Left lobe of liver (tissue), 2 donors: Measurements from ENCODE around the gene RPUSD2. TPM values are rescaled to one million over a fixed set of nuclear protein-coding genes. Genes with fewer than 3 reads are reported as not detected.

Experiments used
- ATAC-seq: fragments of 200-7000 bp; cut with Tn5 transposase; one replicate; pipeline ENCODE4 v1.9.1; 2020; ENCODE audit warnings: mild to moderate bottlenecking, moderate library complexity
- DNase-seq: peaks from one replicate; pipeline ENCODE4 v3.0.0-alpha.2; 2020; ENCODE audit warnings: low spot score
- total RNA-seq: library from RNA; stranded (reverse); gene quantifications from one replicate; pipeline ENCODE4 v1.2.1, GENCODE V29; 2021
- donor health status: DM: no; HTN: no; CAD: no; lungs with moderate emphysema.
- donor health status: DM: no; HTN: yes; CAD: no.

The RPUSD2 gene
- total RNA-seq, 1 donor from 2014 or later = 7.4 TPM

DNA sequence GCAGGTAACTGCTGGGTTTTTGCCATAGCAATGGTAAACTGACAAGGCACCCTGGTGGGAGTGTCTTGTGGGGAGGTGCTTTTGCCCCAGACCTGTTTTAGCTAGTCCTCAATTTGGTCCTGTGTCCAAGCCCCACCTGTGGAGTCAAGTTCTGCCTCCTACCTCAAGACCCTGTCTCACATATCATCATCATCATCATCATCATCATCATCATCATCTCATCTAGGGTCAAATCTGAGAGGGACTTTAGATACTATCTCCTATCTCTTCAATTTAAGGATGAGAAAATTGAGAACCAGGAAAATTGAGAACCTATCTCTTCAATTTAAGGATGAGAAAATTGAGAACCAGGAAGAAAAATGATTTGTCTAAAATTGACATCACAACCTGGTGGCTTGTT, 34.8 kb downstream of the RPUSD2 start:
- DNase-seq (no peak), ATAC-seq (no peak)

DNA sequence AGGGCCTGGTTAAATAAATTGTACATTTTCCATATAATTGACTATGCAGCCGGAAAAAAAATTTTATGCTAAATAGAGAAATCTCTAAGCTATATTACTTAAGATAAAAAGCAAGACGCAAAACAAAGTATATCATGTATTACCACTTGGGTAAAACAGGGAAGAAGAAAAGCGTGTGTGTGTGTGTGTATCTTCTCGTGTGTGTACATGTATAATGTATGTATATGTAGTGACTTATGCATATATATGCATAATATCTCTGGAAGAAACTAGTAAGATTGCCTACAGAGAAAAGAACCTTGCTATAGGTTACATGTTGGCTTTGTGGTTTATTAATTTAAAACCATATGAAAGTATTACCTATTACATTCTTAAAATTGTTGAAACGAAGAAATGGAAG, 44.0 kb downstream of the RPUSD2 start:
- DNase-seq (no peak), ATAC-seq (no peak)

DNA sequence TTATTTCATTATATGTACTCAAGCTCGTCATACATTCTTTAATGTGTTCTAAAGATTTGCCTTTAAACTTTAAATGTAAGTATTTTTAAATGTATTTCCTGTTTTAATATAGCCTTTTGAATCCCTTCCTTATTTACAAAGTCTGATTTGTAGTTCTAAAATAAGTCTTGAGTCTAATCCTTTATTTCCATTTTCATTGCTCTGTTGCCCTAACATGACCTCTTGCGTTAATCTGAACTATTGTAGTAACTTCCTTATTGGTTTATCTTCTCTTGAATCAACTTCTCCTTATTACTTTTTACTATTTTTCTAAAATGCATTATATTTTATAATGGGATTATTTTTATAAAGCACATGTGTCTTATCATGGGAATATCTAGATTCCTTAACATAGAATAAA, 48.9 kb downstream of the RPUSD2 start:
- DNase-seq = no peak

DNA sequence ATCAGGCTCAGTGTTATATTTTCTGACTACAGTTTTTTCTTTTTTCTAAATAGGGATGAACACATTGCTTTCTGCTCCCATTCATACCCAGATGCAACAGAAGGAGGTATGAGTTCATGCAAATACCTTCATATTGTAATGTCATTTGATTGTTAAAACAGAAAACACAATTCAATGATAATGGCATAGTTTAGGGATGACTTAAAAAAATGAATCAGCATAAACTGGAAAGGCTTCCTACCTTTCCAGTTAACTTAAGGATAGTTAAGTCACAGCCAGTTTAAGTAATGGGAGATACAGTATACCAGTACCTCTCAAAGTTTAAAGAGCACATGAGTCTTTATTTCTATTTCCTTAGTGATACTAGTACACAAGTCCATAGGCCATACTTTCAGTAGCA, 49.8 kb downstream of the RPUSD2 start:
- DNase-seq = no peak
- no peak for ATAC-seq

More for the DNA sequence above, 48.9 kb downstream of the RPUSD2 start:
- ATAC-seq = no peak

DNA sequence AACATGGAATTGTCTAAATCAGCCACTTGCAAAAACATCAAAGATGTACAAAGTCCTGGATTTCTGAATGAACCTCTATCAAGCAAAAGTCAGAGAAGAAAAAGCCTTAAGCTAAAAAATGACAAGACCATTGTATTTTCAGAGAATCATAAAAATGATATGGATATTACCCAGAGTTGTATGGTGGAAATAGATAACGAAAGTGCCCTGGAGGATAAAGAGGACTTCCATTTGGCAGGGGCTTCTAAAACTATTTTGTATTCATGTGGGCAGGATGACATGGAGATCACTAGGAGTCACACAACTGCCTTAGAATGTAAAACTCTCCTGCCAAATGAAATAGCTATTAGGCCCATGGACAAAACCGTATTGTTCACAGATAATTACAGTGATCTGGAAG, 54.3 kb downstream of the RPUSD2 start:
- ATAC-seq (no peak), DNase-seq (no peak)

Other genes starting within 250 kb of the RPUSD2 start
- gene INAFM2, start 245.6 kb upstream of the RPUSD2 start, total RNA-seq = 7.7 TPM
- 16.6 TPM for gene CCDC9B, start 228.4 kb upstream of the RPUSD2 start, total RNA-seq
- not detected for gene PHGR1, start 218.3 kb upstream of the RPUSD2 start, total RNA-seq
- gene DISP2, start 211.1 kb upstream of the RPUSD2 start, total RNA-seq = 0.25 TPM
- gene KNSTRN, start 186.6 kb upstream of the RPUSD2 start, total RNA-seq = 9.2 TPM
- gene IVD, start 163.5 kb upstream of the RPUSD2 start, total RNA-seq = 229 TPM
- 12.8 TPM for gene BAHD1, start 128.3 kb upstream of the RPUSD2 start, total RNA-seq
- 5.3 TPM for gene CHST14, start 98.3 kb upstream of the RPUSD2 start, total RNA-seq
- gene CCDC32, start 4.3 kb upstream of the RPUSD2 start, total RNA-seq = 6.5 TPM
- gene KNL1, start 24.9 kb downstream of the RPUSD2 start, total RNA-seq = 1.7 TPM
- gene RAD51, start 125.9 kb downstream of the RPUSD2 start, total RNA-seq = 0.38 TPM
- 47.3 TPM for gene RMDN3, start 186.0 kb downstream of the RPUSD2 start, total RNA-seq
- 106 TPM for gene GCHFR, start 194.8 kb downstream of the RPUSD2 start, total RNA-seq
- gene C15orf62, start 200.7 kb downstream of the RPUSD2 start, total RNA-seq = 1.0 TPM
- 19.9 TPM for gene ZFYVE19, start 237.8 kb downstream of the RPUSD2 start, total RNA-seq
- gene DNAJC17, start 238.2 kb downstream of the RPUSD2 start, total RNA-seq = 31.3 TPM